NCI-H2227 (cell line): ENCODE results near the gene TMEM135.
"Not testable (repeated sequence)": the region's sequence is repeated elsewhere in the genome, so short reads cannot be mapped to it uniquely, and the experiment has no call there.

Experiments
- DNase-seq: peaks from one replicate; lab custom pipeline; 2025; ENCODE audit not compliant: unreplicated experiment; lab: John Stamatoyannopoulos, UW

TMEM135 gene

DNA sequence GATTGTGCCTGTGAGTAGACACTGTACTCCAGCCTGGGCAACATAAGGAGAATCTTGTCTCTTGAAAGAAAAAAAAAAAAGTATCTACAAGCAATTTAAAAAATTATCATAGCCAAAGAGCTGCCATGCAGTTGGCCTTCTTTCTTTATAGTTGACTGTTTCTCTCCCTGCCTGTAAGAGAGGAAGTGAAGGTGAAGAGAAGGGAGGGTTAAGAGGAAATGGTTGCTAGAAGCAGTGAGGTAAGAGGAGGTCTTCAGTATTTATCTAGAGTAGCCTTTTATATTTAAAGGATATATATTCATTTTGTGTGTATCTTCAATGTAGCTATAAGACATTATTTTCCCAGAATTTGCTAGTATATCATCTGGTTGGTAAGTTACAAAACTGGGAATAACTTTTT, 217.9 kb downstream of the TMEM135 start:
- no peak for DNase-seq

DNA sequence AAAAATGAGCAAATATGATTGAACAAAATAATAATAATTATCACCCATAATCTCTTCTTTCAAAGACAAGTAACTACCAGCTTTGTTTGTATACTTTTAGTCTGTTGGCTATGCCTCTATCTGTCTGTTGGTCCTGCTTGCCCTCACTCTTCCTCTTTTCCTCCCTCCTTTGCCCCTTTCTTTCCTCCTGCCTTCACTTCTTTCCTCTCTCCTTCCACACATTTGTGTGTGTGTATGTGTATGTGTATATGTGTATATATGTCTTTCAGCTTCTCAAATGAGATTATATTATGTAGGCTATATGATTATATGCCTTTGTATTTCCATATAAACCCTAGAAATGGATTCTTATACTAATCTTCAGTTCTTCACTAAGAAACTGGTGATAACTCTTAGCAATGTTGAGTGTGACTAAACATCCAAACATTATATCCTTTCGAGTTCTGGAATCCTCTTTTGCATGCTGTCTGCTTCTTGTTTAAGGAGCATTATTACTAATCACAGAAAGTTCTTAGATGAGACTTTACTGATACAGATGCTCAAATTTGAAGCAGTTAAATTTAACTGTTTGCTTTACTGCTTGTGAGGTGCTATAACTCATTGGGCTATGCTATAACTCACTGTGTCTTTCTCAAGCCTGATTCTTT, 219.1 kb downstream of the TMEM135 start:
- DNase-seq = no peak

DNA sequence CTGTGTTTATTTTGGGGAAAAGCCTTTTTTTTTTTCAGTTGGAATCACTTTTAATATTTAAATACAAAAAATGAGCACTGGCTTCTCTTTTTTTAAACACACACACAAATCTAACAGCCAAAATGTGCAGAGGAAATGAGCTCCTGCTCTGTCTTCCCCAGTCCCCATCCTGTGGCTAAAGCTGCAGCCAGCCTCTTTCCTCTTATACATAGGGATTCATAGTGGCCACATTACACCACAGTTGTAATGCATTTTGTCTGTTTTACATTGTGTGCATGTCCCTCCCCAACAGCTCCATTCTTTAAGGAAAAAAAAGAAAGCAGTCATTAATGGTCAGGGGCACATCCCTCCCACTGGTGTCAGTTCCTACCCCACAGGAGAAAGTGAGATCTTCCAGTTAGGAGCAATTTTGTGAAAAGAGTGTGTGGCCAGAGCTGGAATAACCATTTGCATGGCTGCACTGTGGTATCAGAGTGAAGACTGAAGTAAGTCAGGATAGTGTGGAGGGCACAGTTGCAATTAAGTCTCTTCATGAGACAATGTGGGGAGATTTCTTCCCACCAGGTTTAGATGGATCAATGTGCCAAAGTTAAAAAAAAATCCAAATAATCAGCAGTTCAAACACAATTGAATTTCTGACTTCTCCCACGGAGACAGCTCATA, 220.6 kb downstream of the TMEM135 start:
- DNase-seq = no peak

DNA sequence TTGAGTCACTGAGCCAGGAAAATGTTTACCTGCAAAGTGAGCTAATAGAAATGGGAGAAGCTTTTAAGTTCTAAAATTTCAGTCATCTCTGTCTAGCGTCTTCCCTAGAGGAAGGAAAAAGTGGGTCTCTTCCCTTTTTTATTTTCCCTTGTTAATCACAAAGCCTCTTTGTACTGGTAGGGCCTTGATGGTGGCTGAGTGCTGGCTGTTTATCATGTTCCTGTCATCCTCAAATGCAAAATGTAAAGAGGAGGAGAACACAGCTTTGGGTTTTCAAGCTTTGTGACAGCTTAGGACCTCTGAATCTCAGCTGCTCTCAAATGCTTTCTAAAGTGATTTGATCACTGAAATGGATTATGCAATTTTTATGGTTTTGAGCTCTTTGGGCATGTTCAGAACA, 222.0 kb downstream of the TMEM135 start:
- no peak for DNase-seq

DNA sequence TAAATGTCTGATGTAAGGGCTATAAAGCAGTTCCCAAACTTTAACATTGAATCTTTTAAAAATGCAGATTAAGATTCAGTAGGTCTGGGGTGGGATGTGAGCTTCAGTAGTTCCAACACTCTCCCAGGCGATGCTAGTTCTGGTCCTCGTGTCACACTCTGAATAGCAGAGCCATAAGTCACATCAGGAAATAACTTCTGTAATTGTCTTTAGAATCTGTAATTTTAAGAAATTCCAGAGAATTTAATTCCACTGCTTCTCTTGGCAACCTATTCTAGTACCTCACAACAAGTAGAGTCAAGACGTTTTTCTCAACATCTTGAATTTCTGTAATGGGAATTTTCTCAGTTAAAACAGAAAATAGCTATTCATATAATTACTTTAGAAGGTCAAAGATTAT, 223.1 kb downstream of the TMEM135 start:
- DNase-seq = no peak

DNA sequence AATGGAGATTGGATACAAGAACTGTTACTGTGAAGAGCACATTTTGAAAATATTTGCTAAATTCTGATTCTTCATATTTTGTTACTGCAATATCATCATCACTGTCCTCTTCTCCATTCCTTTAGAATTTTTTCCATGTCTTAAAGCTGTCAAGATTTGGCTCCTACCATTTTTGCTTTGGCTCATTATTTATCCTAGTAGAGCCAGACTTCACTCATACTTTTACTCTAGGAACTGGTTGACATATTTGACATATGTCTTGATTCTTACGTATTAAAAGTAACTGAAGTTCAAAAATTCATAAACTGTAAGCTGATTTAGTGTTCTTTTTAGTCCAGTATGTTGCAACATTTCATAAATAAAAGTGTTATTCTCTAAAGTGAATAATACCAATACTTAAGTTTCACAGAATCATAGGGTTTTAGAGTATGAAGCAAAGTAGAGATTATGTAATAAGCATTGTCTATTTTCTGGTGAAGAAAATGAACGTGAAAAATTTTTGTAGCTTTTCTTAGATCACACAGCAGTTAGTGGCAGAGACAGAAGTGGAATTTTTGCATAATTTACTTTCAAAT, 225.6 kb downstream of the TMEM135 start:
- DNase-seq = no peak

DNA sequence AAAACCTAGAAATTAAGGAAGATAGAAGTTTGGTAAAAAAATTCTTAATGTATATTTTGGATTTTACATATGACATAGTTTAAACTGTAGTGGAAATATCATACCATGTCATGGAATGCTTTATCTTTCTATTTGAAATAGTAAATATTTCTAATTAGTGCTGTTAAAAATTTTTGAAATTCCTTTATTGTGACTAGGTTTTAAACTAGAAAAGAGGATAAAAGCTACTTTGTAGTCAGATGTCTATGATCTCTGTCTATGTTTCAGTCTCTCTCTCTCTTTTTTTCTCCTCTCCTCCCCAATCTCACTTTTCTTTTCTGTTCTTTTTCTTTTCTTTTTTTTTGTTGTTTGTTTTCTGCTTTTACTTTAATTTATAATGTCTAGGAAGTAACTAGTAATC, 226.2 kb downstream of the TMEM135 start:
- no peak for DNase-seq

DNA sequence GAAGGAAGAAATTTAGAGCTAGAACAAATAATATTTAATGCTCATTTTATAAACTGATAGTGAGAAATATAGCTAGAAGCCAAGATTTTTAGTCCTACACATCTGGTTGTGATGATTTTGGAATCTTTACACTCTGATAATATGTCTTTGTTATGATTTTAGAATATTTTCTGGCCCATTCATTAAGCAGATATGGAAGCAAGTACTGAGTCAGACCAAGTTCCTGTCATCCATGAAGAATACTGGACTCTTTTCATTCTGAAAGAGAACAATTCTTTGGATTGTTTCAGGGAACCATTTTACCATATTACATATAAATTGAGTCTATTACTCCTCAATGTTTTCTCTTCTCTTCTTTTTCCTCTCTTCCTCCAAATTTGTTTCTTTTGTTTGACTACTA, 227.4 kb downstream of the TMEM135 start:
- no peak for DNase-seq

DNA sequence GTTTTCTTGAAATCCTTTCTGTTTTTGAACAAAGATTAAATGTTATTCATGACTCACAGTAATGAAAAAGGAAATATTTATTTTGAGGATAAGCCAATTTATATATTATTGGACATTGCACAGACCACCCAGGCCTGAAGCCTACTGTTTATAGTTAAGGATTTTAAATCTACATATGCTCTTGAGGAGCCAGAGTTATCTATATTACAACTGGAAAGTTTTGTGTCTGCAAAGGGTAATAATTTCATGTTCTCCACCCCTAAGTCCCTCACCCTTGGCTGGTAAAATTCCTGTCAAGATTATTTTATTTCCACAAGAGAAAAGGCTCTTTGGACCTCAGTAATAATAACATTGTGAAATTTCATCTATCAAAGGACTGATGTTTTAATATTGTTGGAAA, 228.2 kb downstream of the TMEM135 start:
- no peak for DNase-seq

DNA sequence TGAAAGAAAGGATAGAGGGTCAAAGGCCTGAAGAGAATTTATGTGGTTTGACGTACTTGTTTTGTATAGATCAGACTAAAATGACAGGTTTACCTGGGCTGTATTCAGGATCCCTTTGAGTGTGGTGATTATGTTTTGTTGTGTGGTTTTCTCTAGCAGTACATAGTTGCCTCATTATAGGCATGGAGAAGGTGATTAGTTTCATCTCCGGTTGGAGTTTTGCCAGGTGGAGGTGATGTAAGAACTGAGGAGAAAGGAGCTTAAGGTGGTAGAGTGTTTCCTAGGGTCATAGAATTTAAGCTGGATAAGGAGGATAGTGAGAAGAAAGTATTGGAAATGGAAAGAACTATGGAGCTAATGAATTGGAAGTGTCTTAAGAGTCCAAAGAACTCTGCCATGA, 229.0 kb downstream of the TMEM135 start:
- peak; percentile 47 for DNase-seq

DNA sequence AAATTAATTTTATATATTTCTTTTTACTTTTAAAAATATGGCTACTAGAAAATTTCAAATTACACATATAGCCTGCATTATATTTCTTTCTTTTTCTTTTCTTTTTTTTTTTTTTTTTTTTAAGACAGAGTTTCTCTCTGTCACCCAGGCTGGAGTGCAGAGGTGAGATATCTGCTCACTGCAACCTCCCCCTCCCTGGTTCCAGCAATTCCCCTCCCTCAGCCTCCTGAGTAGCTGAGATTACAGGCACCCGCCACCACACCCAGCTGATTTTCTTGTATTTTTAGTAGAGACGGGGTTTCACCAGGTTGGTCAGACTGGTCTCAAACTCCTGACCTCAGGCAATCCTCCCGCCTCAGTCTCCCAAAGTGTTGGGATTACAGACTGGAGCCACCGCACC, 234.2 kb downstream of the TMEM135 start:
- DNase-seq = not testable (repeated sequence)

DNA sequence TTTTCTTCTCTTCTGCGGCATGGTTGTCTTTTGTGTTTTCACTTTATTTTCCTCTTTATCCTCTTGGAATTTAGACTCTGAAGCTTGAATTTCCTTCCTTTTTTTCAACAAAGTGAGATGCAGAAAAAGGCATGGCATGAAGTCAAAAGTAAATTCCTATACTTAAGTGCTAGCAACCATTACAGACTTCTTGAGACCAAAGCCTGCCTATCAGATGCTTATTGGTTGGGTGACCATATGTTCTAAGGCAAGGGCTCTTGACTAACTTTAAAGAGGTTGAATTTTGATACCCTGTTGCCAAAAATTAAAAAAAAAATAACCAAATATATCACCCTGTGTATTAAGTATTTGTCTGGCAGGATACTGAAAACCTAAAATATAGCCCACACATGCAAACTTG, 237.4 kb downstream of the TMEM135 start:
- DNase-seq = no peak

DNA sequence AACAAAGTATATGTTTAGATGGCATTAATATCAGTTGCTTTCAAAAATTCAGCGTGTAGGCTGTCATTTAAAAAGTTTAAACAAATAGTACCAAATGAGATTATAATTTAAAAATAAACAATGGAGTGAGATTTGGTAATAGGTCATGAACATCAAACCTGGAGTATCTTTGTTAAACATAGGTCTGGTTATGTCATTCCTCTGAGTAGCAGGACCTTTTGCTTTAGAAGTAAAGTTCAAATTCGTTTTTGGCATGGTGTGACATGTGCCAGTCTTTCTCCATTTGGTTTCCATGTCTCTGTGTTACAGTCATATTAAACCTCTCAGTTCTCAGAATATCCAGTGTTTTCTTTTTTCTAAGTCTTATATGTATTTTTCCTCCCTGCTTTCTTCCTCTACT, 242.4 kb downstream of the TMEM135 start:
- DNase-seq = no peak

DNA sequence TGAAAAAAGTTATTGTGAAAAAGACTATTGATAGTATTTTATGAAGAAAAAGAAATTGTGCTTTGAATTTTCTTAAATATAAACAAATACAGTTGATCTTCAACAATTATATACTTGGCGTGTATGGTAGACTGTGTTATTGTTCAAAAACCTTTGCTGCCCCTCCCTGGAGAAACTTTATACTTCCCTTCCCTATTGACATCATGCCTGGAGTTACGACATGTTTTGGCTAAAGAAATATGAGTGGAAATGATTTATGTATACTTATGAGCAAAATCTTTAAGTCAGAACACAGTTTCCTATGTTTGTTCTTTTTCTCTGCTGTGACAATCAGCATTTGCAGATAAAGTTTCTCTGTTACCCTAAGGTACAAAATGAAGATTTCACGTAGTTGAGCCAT, 243.8 kb downstream of the TMEM135 start:
- no peak for DNase-seq

DNA sequence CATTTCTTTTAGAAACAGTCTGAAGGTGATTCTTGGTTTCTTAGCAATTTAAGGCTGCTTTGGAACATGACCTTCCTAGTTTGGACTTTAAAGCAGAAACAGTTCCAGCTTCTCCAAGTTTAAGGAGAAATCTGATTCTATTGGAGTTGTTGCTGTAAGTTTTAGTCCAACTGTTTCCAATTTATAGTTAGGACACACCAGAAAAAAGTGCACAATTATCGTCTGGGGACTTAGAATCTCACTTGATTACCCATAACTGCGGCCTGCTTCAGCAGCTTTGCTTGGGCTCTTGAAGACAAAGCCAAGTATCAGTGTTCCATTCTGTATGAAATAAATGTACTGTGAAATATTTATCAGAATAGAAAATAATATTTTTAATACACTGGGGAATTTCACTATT, 246.6 kb downstream of the TMEM135 start:
- DNase-seq = no peak

DNA sequence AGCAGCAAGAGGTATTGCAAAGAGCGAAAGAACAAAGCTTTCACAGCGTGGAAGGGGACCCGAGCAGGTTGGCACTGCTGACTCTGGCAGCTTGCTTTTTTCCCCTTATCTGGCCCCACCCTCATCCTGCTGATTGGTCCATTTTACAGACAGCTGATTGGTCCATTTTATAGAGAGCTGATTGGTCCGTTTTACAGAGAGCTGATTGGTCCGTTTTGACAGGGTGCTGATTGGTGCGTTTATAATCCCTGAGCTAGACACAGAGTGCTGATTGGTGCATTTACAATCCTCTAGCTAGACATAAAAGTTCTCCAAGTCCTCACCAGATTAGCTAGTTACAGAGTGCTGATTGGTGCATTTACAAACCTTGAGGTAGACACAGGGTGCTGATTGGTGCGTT, 247.9 kb downstream of the TMEM135 start:
- not testable (repeated sequence) for DNase-seq

DNA sequence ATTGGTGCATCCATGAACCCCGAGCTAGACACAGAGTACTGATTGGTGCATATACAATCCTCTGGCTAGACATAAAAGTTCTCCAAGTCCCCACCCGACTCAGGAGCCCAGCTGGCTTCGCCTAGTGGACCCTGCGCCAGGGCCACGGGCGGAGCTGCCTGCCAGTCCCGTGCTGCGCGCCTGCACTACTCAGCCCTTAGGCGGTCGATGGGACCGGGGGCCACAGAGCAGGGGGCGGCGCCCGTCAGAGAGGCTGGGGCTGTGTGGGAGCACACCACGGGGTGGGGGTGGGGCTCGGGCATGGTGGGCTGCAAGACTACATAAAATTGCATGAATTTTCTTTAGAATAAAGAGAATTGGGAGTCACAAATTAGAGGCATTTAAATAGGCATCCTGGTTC, 248.6 kb downstream of the TMEM135 start:
- DNase-seq = no peak

DNA sequence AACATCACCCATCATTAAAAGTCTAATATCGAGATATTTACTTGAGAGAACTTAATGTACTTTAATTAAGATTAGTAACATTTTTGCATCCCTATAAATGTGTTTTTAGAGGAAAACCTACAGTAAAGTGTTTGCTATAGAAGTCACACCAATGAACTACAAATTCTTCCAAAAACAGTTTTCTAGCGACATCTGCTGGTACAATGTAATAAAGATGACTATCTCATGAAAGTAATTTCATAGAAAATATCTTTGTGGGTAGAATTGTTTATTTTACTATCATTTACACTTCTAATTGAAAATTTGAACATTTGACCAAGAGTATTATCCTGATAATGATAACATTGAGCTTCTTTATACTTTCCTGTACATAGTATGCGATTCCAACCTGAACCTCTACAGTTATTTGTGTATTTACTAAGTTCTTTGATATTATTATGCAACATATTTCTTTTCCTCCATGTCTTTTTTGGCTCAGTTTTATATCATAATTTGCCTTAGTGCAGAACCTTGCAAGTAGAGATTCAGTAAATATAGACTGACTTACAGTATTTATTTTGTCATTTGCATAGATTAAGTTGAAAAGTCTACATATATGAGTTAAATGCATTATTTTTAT, 252.7 kb downstream of the TMEM135 start:
- DNase-seq = peak; percentile 70

DNA sequence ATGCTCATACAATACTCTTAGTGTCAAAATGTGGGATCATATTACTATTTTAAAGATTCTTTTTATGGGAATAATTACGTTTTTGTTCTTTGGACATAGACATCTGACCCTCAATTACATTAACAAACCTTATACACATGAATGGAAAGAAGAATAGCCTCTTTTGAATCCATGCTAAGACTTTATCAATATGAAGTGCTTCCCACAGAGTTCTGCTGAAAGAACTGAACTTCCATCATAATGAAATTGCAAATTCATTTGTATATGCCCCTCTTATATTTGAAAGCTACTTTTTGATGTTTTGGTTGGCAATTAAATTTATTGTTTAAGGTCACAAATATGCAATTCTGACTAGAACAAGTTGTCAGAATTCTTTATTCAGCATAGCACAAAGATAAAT, 254.9 kb downstream of the TMEM135 start:
- DNase-seq = no peak

DNA sequence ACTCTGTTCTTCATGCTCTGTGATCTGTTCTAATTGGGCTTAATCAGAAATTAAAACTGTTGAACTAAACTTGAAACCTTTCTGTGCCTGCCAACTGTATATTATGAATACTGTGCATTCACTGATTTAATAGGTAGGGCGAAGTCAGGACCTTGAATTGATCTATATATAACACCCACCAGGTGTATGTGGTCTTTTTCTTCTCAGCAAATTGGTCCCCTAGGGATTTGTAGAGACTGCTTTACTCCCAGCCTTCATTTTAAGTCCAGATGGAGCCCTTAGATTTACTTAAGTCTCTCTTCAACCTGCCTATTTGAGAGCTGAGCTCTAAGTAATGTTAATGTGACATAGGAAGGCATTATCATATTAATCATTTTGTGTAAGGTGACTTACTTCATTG, 257.5 kb downstream of the TMEM135 start:
- DNase-seq = no peak

DNA sequence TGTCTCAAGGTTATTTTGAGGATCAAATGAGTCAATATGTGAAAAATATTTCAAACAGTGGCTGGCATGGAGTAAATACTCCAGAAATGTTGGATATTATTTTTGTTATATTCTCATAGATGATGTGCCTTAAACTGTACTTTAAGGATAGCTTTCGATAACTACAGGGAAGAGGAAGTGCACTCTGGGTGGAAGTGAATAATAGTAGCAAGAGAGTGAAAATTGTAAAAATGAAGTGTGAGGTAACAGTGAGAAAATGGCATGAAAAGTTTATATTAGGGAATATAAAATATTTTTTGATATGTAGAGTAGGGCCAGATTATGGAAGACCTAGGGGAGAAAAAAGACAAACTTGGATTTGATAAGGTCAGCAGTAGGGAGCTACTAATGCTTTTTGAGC, 258.9 kb downstream of the TMEM135 start:
- DNase-seq = no peak

DNA sequence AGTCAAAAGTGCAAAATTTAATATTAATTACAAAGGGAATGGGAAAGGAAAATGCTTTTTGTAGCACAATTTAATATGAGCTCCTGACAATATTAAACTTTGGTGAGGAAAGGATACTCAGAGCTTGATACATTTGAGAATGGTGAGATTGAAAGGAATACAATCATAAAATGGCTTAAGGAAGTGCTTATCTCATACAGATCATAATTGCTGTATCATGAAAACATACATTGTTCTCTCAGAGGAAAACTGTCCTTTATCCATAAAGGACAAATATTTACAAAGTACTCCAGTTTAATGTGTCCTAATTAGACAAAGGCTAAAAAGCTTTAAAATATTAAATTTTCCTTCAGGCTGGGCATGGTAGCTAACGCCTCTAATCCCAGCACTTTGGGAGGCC, 260.4 kb downstream of the TMEM135 start:
- no peak for DNase-seq
